HL-60 (cell line): ENCODE results near the gene GAD2.

ENCODE experiments used
- DNase-seq, 2 experiments: peaks; one replicate each; pipeline ENCODE4 v3.0.0-alpha.2; 2010 to 2020; ENCODE audit warnings: low read depth in 1 of 2, low spot score in 1 of 2
- H3K27ac ChIP-seq: fragments of 250-450 bp; sonication (Bioruptor Pico); replicated peaks from 2 replicates; pipeline ENCODE4 v1.5.1; 2020; ENCODE audit warnings: mild to moderate bottlenecking, moderate library complexity
- H3K27me3 ChIP-seq: fragments of 250-450 bp; sonication (Bioruptor Pico); 2 replicates; pipeline ENCODE4 v1.5.1; 2021; ENCODE audit warnings: mild to moderate bottlenecking, moderate library complexity; ENCODE audit not compliant: insufficient read depth, poor library complexity, severe bottlenecking
- H3K4me3 ChIP-seq: replicated peaks from 2 replicates; pipeline ENCODE4 v1.5.1; 2011; ENCODE audit warnings: mild to moderate bottlenecking, control low read depth, low read length; ENCODE audit not compliant: insufficient read depth
- GABPA ChIP-seq: IDR thresholded peaks from 2 replicates; pipeline ENCODE4 v1.6.1; 2012; ENCODE audit warnings: low read depth
- POLR2AphosphoS5 ChIP-seq: IDR thresholded peaks from 2 replicates; pipeline ENCODE4 v1.6.1; 2012; ENCODE audit warnings: low read depth
- SPI1 ChIP-seq: IDR thresholded peaks from 2 replicates; pipeline ENCODE4 v1.6.1; 2012; ENCODE audit warnings: low read depth, mild to moderate bottlenecking, borderline replicate concordance
- TF ChIP-seq, protein P1 (sequence below): IDR thresholded peaks from 2 replicates; pipeline ENCODE4 v1.6.1; 2012; ENCODE audit warnings: low read depth; ENCODE audit not compliant: insufficient replicate concordance
- TF ChIP-seq, protein P2 (sequence below): IDR thresholded peaks from one replicate; pipeline ENCODE4 v1.5.1; 2011; ENCODE audit warnings: low read length, control low read depth, inconsistent platforms; ENCODE audit not compliant: insufficient read depth

Gene GAD2

DNA sequence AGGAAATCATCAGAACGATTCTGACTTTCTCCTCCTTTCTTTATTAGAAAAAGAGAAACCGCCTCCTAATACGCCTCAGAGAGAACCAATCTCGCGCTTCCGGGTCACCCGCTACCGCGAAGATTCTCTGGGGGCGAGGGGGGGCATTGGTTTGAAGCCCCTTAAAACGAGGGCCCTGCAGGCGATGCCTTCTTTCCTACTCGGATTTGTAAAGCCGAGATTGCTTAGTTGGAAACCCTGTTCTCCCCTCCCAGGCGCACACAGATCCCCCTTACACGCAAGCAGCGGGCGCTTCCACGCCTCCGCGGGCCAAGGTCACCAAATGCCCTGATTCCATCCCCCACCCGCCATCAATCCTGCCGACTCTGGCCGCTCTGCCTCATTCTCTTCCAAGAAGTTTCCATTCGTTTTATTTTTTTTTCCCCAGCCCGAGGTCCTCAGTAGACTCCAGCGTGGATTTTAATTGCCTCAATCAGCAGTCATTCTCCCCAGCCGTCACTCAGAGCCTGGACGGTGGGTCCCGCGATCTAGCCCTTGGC lies 1.1 kb upstream of the GAD2 start:
- no peak for DNase-seq
- Histone ChIP-seq H3K27ac (no peak overlapping the region), H3K27me3 (peaks cover 91% of the 10 kb centered on the region), H3K4me3 (no peak overlapping the region)
- TF ChIP-seq, protein P1, sequence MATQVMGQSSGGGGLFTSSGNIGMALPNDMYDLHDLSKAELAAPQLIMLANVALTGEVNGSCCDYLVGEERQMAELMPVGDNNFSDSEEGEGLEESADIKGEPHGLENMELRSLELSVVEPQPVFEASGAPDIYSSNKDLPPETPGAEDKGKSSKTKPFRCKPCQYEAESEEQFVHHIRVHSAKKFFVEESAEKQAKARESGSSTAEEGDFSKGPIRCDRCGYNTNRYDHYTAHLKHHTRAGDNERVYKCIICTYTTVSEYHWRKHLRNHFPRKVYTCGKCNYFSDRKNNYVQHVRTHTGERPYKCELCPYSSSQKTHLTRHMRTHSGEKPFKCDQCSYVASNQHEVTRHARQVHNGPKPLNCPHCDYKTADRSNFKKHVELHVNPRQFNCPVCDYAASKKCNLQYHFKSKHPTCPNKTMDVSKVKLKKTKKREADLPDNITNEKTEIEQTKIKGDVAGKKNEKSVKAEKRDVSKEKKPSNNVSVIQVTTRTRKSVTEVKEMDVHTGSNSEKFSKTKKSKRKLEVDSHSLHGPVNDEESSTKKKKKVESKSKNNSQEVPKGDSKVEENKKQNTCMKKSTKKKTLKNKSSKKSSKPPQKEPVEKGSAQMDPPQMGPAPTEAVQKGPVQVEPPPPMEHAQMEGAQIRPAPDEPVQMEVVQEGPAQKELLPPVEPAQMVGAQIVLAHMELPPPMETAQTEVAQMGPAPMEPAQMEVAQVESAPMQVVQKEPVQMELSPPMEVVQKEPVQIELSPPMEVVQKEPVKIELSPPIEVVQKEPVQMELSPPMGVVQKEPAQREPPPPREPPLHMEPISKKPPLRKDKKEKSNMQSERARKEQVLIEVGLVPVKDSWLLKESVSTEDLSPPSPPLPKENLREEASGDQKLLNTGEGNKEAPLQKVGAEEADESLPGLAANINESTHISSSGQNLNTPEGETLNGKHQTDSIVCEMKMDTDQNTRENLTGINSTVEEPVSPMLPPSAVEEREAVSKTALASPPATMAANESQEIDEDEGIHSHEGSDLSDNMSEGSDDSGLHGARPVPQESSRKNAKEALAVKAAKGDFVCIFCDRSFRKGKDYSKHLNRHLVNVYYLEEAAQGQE = no peak
- TF ChIP-seq GABPA (no peak), POLR2AphosphoS5 (no peak), SPI1 (no peak)
- TF ChIP-seq, protein P2, sequence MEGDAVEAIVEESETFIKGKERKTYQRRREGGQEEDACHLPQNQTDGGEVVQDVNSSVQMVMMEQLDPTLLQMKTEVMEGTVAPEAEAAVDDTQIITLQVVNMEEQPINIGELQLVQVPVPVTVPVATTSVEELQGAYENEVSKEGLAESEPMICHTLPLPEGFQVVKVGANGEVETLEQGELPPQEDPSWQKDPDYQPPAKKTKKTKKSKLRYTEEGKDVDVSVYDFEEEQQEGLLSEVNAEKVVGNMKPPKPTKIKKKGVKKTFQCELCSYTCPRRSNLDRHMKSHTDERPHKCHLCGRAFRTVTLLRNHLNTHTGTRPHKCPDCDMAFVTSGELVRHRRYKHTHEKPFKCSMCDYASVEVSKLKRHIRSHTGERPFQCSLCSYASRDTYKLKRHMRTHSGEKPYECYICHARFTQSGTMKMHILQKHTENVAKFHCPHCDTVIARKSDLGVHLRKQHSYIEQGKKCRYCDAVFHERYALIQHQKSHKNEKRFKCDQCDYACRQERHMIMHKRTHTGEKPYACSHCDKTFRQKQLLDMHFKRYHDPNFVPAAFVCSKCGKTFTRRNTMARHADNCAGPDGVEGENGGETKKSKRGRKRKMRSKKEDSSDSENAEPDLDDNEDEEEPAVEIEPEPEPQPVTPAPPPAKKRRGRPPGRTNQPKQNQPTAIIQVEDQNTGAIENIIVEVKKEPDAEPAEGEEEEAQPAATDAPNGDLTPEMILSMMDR = no peak

DNA sequence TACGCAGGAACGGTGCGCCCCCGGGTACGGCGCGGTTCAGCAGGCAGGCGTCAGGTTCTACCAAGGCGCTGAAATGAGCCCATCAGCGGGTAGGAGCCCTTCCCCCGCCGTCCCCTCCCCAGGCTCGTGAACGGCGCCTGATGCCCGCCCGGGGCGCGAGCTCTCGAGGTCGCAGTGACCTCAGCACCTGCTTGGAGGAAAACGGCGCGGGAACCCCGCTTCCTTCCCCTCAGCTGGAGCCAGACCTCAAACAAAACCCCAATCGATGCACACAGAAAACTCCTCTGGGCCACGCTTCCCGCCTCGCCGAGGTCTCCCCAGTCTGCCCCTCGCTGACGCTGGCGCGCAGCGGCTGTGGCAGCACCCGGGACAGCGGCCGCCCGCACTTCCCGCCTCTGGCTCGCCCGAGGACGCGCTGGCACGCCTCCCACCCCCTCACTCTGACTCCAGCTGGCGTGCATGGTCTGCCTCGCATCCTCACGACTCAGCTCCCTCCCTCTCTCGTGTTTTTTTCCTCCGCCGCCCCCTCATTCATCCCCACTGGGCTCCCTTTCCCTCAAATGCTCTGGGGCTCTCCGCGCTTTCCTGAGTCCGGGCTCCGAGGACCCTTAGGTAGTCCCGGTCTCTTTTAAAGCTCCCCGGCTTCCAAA lies 514 bp upstream of the GAD2 start:
- Histone ChIP-seq H3K27ac (no peak overlapping the region), H3K4me3 (no peak overlapping the region), H3K27me3 (peaks cover 89% of the 10 kb centered on the region)
- DNase-seq = peak in 1 of 2 experiments; percentile 4
- TF ChIP-seq, protein P1 = peak; percentile 94
- no peak for TF ChIP-seq GABPA

DNA sequence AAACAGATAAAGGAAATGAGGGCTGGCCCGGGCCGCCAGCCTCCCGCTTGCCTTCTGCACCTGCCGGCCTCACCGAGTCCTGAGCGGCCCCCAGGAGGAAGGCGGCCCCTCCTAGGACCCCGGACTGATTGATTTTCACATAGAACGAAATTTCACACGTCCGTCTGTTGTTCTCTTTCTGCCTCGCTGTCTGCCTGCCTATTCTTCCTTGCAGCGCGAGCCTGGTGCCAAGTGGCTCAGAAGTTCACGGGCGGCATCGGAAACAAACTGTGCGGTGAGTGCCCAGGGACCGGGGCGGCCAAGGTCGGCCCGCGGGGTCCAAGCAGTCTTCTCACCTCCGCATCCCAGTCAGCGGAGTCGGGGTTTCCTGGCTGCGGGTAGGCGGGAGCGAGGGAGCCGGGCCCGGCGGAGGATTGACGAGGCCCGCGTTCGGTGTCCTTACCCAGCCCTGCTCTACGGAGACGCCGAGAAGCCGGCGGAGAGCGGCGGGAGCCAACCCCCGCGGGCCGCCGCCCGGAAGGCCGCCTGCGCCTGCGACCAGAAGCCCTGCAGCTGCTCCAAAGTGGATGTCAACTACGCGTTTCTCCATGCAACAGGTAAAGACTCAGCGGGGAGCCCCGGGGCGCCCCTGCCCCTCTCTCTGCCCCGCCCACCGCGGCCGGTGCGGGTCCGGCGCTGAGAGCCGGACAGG lies 967 bp downstream of the GAD2 start:
- H3K27me3 ChIP-seq = peaks cover 83% of the 10 kb centered on the region
- H3K4me3 ChIP-seq = no peak overlapping the region
- DNase-seq = no peak
- TF ChIP-seq, protein P1 = no peak
- TF ChIP-seq SPI1 (no peak), POLR2AphosphoS5 (no peak), GABPA (no peak)
- TF ChIP-seq, protein P2 = no peak
- no peak overlapping the region for H3K27ac ChIP-seq
